OCI-LY1 (cell line): ENCODE measurements around the gene CEACAM1.

Source experiments
- CTCF ChIP-seq: fragments of 200-600 bp; sonication (generic), shearing (Covaris generic); IDR thresholded peaks from 2 replicates; pipeline ENCODE4 v1.5.1; 2017; ENCODE audit warnings: mild to moderate bottlenecking, antibody characterized with exemption, low read length, moderate library complexity, mixed read lengths
- EZH2 ChIP-seq: fragments of 200-600 bp; sonication (generic), shearing (Covaris generic); IDR thresholded peaks from 2 replicates; pipeline ENCODE4 v1.8.0; 2017; ENCODE audit warnings: borderline replicate concordance, mixed run types, mild to moderate bottlenecking, antibody characterized with exemption, low read length, moderate library complexity, mixed read lengths

DNA sequence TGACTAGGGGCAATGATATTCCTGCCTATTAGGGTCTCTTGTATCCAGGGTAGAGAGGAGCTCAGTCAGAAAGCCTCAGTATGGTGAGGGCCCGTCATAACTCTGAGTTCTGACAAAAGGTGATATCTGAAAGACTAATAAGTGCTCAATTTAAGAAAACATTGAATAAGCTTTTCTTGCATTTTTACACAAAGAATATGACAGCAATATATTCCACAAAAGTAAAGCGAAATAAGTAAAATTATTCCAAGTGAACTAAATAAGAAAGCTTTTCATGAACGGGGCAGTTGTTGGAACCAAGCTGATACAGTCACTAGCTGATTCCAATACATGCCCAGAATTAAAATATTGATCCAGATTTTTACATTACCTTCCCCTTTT is 40.5 kb downstream of the CEACAM1 start:
- TF ChIP-seq CTCF: no peak
- TF ChIP-seq EZH2: no peak
